ENCODE measurements around the gene NCAM1. TPM values are rescaled to one million over a fixed set of nuclear protein-coding genes. Genes with fewer than 3 reads are reported as not detected.

Gene NCAM1
- total RNA-seq, 4 donors from 2014 or later = 94.8 to 195 (median 150) TPM

DNA sequence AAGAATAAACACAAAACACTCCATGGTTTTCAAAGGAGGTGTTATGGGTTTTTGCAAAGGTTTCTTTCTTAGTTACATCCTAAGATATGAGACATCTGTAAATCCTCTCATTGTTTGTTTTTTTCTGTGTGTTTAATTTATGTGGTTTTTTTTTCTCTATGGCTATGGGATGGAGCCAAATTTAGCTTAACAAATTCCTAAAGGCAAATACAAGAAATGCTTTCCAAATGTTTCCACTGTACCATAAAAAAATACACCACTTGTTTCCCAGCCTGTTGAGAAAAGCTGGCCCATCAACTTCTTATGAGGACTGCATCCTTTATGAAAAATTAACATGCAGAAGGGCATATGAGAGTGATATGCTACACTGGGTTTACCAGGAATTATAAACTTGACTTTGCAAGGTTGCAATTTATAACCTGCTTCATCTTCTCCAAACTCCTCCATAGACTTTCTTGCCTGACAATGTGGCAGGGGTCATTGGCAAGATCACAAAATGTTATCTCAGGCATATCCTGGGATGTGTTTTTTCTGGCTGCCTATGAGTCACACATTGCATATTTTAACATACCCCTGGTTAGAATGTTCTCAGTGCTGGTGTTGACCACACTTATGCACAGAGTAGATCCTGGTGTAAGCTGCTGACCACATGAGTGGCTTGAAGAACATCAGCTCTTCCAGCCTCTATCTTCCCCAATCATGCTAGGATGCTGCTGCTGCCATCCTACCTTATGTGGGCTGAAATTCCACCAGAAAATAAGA, 215.6 kb downstream of the NCAM1 start:
- H3K9me3 ChIP-seq = no peaks in the 10 kb centered on the region
- intact Hi-C loops (cut with DNase I) = no loop called here
- no peak overlapping the region for H3K4me3 ChIP-seq (replicated peaks in 1 of 3)
- H3K4me1 ChIP-seq = peaks cover 0 to 8% of the 10 kb centered on the region in 2 donors
- H3K27ac ChIP-seq = no peak overlapping the region
- H3K27me3 ChIP-seq = no peaks in the 10 kb centered on the region
- no peak for DNase-seq
- no peaks in the 10 kb centered on the region for H3K36me3 ChIP-seq
- TF ChIP-seq, protein P1, sequence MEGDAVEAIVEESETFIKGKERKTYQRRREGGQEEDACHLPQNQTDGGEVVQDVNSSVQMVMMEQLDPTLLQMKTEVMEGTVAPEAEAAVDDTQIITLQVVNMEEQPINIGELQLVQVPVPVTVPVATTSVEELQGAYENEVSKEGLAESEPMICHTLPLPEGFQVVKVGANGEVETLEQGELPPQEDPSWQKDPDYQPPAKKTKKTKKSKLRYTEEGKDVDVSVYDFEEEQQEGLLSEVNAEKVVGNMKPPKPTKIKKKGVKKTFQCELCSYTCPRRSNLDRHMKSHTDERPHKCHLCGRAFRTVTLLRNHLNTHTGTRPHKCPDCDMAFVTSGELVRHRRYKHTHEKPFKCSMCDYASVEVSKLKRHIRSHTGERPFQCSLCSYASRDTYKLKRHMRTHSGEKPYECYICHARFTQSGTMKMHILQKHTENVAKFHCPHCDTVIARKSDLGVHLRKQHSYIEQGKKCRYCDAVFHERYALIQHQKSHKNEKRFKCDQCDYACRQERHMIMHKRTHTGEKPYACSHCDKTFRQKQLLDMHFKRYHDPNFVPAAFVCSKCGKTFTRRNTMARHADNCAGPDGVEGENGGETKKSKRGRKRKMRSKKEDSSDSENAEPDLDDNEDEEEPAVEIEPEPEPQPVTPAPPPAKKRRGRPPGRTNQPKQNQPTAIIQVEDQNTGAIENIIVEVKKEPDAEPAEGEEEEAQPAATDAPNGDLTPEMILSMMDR (IDR thresholded peaks at IDR 0.05) = no peak
- no peak for TF ChIP-seq POLR2A (IDR thresholded peaks at IDR 0.05)

DNA sequence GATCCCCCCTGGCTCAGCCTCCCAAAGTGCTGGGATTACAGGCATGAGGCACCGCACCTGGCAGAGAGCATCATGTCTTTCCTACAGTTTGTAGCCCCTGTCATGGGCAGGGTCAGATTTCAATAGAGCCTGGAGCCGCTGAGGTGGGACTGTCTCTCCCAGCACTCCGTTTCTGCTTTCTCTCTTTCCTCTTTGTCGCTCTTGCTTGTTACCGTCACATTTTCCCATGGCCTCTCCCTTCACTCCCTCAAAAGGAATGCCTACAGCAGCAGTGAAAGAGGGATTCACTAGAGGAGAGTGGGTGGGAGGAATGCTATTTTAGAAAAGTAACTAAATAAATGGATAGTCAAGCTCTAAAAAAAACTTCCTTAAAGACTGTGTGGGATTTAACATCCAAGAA, 216.5 kb downstream of the NCAM1 start:
- 63 to 67% methylated on average over 5 of the region's 5 CpGs for WGBS, 2 donors
- Histone ChIP-seq H3K4me1 (peaks cover 0 to 8% of the 10 kb centered on the region in 2 donors), H3K27ac (no peak overlapping the region), H3K4me3 (replicated peaks in 1 of 3) (no peak overlapping the region), H3K27me3 (no peaks in the 10 kb centered on the region), H3K36me3 (no peaks in the 10 kb centered on the region), H3K9me3 (no peaks in the 10 kb centered on the region)
- DNase-seq = no peak
- no peak for TF ChIP-seq POLR2A (IDR thresholded peaks at IDR 0.05)
- TF ChIP-seq, protein P1 (IDR thresholded peaks at IDR 0.05) = no peak
- intact Hi-C loops (cut with DNase I) = no loop called here

DNA sequence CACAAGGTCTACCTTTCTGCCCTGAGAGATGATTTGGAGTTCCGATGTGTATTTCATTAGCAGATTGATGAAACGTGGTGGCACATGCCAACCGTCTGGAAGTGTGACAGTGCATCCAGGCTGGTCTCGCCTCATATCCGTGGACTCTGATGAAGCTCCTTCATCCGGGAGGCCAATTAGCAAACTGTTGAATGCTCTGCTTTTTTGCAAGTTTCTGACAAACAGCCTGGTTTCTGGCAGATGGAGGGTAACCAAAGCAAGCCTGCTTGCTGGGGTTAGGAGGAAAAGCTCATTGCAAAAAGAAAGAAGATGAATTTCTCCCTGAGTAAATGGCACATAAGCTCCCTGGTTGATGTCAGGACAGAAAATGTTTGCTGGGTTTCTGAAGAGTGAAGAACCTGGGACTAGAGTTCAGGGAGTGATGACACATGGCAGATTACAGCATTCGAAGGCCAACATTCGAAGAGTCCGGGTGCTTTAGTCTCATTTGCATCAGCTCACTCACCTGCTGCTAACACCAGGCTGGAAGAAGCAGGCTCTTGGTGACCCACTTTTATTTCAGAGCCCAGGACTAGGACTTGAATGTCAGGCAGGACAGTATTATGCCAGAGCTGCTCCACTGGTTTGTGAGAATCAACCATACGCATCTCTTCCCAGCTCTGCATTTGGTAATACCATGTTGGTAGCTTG, 217.3 kb downstream of the NCAM1 start:
- Histone ChIP-seq H3K36me3 (no peaks in the 10 kb centered on the region), H3K4me1 (peaks cover 0 to 8% of the 10 kb centered on the region in 2 donors), H3K27me3 (no peaks in the 10 kb centered on the region), H3K4me3 (replicated peaks in 1 of 3) (no peak overlapping the region), H3K27ac (no peak overlapping the region), H3K9me3 (no peaks in the 10 kb centered on the region)
- 91 to 92% methylated on average over 10 of the region's 10 CpGs for WGBS, 2 donors
- TF ChIP-seq, protein P1 (IDR thresholded peaks at IDR 0.05) = no peak
- TF ChIP-seq POLR2A (IDR thresholded peaks at IDR 0.05) = no peak
- intact Hi-C loops (cut with DNase I) = no loop called here
- no peak for DNase-seq

DNA sequence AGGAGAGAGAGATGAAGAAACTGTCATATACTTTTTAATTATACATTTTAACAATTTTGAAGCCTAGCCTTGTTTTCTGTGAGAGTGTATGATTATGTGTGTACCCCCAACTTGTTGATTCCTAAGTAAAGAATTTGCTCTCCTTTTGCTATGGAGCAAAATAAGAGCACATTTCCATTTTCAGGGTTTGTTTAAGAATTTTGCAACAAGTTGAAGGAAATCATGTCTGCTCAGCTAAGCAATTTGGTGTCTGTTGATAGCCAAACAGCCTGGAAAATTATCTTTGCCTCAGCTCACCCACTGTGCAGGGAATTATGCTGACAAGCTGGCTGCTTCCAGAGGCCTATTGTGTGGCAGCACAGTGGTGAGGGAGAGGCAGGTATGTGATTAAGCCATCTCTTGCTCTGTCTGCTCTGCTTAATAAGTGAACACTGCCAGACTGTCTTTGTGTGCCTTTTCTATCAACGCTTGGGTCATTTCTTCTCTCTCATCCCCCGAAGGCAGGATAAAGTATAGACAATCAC, 218.0 kb downstream of the NCAM1 start:
- no peak for DNase-seq
- TF ChIP-seq, protein P1 (IDR thresholded peaks at IDR 0.05) = no peak
- no peak for TF ChIP-seq POLR2A (IDR thresholded peaks at IDR 0.05)
- intact Hi-C loops (cut with DNase I) = no loop called here
- no peak overlapping the region for H3K27ac ChIP-seq
- H3K4me3 ChIP-seq (replicated peaks in 1 of 3) = no peak overlapping the region
- H3K4me1 ChIP-seq = peaks cover 0 to 8% of the 10 kb centered on the region in 2 donors
- H3K36me3 ChIP-seq = no peaks in the 10 kb centered on the region
- H3K9me3 ChIP-seq = no peaks in the 10 kb centered on the region
- H3K27me3 ChIP-seq = no peaks in the 10 kb centered on the region
- WGBS, 2 donors = 69 to 86% methylated on average over 2 of the region's 2 CpGs

DNA sequence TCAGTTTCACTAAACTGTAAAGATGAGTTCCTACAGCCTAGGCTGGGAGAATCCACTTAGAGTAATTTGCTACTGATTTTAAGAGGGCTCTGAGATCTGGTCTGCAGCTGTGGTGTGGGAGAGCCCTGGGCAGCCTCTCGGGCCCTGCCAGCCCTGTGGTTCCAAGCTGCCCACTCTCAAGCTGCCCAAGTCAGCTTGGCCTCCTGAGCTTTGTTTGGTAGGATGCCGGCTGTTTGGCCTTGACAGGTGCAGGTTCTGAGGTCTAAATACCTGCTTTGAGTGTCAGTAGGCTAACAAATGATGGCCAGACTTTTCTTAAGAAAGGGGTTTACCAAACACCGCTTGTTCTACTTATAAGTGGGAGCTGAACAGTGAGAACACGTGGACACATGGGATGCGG, 219.9 kb downstream of the NCAM1 start:
- DNase-seq = no peak

More for the DNA sequence above, 219.9 kb downstream of the NCAM1 start:
- Histone ChIP-seq H3K27ac (no peak overlapping the region), H3K36me3 (no peaks in the 10 kb centered on the region), H3K9me3 (no peaks in the 10 kb centered on the region), H3K4me1 (peaks cover 0 to 8% of the 10 kb centered on the region in 2 donors), H3K4me3 (replicated peaks in 1 of 3) (no peak overlapping the region), H3K27me3 (no peaks in the 10 kb centered on the region)
- no peak for TF ChIP-seq POLR2A (IDR thresholded peaks at IDR 0.05)
- TF ChIP-seq, protein P1 (IDR thresholded peaks at IDR 0.05) = no peak
- intact Hi-C loops (cut with DNase I) = no loop called here
- WGBS, 2 donors = 90 to 98% methylated on average over 5 of the region's 5 CpGs

All from thyroid gland (tissue), 4 donors.